T-helper 2 cell treated with Interferon-gamma antibody and Interleukin-4, amounts not matched to agents 5 μg/mL and 100 μg/mL, for 36 hours (primary cell): ENCODE results near the gene LCP1.

ENCODE experiments used
- DNase-seq: peaks from one replicate; pipeline ENCODE4 v3.0.0; 2021; ENCODE audit warnings: low spot score
- H3K27ac Mint-ChIP-seq: one replicate; pipeline ENCODE4 v1.8.0; 2021; ENCODE audit warnings: mild to moderate bottlenecking, mixed read lengths
- H3K27me3 Mint-ChIP-seq: one replicate; pipeline ENCODE4 v1.8.0; 2021; ENCODE audit warnings: low read depth, mixed read lengths
- H3K36me3 Mint-ChIP-seq: one replicate; pipeline ENCODE4 v1.8.0; 2021; ENCODE audit warnings: low read depth, mixed read lengths
- H3K4me1 Mint-ChIP-seq: one replicate; pipeline ENCODE4 v1.8.0; 2021; ENCODE audit warnings: low read depth, mixed read lengths
- H3K4me3 Mint-ChIP-seq: one replicate; pipeline ENCODE4 v1.8.0; 2022; ENCODE audit warnings: mild to moderate bottlenecking, moderate library complexity, mixed read lengths
- H3K9me3 Mint-ChIP-seq: one replicate; pipeline ENCODE4 v1.8.0; 2021; ENCODE audit warnings: mixed read lengths

LCP1 gene

DNA sequence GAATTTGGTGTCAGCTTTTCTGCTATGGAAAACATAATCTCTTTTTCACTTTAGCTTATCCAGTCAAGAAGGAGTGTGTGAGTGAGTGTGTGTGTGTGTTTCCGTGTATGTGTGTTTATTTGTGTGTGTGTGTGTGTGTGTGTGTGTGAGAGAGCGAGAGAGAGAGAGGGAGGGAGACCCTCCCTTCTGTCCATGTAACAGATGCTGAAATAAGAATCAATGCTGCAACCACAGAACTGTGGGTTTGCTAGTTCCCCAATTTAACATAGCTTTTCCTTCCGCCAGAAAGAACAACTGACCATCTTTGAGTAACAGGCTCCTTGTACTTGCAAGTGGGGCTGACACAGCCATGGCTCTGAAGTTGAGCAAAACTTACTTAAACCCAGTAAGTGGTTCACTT is 5.2 kb downstream of the LCP1 start:
- no peak for DNase-seq
- Mint-ChIP-seq H3K9me3 (no peaks in the 10 kb centered on the region), H3K27me3 (no peaks in the 10 kb centered on the region), H3K27ac (peak overlapping the region; percentile 80), H3K4me1 (peaks cover 61% of the 10 kb centered on the region), H3K4me3 (peak overlapping the region; percentile 95), H3K36me3 (peaks cover 78% of the 10 kb centered on the region)

- DNase-seq = peak; percentile 55
- Mint-ChIP-seq H3K36me3 (peaks cover 80% of the 10 kb centered on the region), H3K27me3 (no peaks in the 10 kb centered on the region), H3K27ac (peak overlapping the region; percentile 93), H3K4me3 (peak overlapping the region; percentile 95), H3K4me1 (peaks cover 87% of the 10 kb centered on the region), H3K9me3 (no peaks in the 10 kb centered on the region)
Measured at GRCh38 chr13:46173656-46174055, 8.3 kb downstream of the LCP1 start.

GRCh38 chr13:46172531-46172991 is 9.4 kb downstream of the LCP1 start:
- H3K4me3 Mint-ChIP-seq = peak overlapping the region; percentile 95
- H3K9me3 Mint-ChIP-seq = no peaks in the 10 kb centered on the region
- DNase-seq = peak; percentile 46
- peak overlapping the region; percentile 93 for H3K27ac Mint-ChIP-seq
- peaks cover 91% of the 10 kb centered on the region for H3K4me1 Mint-ChIP-seq
- peaks cover 81% of the 10 kb centered on the region for H3K36me3 Mint-ChIP-seq
- H3K27me3 Mint-ChIP-seq = no peaks in the 10 kb centered on the region

DNA sequence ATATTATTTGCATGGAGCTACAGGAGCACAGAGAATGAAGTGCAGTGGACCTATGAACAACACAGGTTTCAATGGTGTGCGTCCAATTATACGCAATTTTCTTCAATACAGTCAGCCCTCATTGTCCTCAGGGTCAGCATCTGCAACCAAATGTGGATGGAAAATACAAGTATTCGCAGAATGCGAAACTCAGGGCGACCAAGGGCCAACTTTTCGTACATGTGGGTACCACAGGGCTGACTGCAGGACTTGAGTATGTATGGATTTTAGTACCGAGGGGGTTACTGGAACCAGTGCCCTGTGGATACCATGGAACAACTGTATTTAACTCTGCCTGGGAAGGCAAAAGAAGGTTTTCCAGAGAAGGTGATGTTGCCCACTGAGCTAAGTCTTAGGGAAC is 10.2 kb downstream of the LCP1 start:
- H3K27me3 Mint-ChIP-seq = no peaks in the 10 kb centered on the region
- peaks cover 92% of the 10 kb centered on the region for H3K4me1 Mint-ChIP-seq
- H3K36me3 Mint-ChIP-seq = peaks cover 80% of the 10 kb centered on the region
- peak overlapping the region; percentile 93 for H3K27ac Mint-ChIP-seq
- DNase-seq = no peak
- no peaks in the 10 kb centered on the region for H3K9me3 Mint-ChIP-seq
- peak overlapping the region; percentile 95 for H3K4me3 Mint-ChIP-seq

- Mint-ChIP-seq H3K4me3 (peak overlapping the region; percentile 95), H3K36me3 (peaks cover 79% of the 10 kb centered on the region), H3K27me3 (no peaks in the 10 kb centered on the region), H3K27ac (peak overlapping the region; percentile 93), H3K9me3 (no peaks in the 10 kb centered on the region), H3K4me1 (peaks cover 92% of the 10 kb centered on the region)
- no peak for DNase-seq
Measured at GRCh38 chr13:46171217-46171616, 10.8 kb downstream of the LCP1 start.

- peak overlapping the region; percentile 95 for H3K4me3 Mint-ChIP-seq
- no peaks in the 10 kb centered on the region for H3K9me3 Mint-ChIP-seq
- no peak for DNase-seq
- no peaks in the 10 kb centered on the region for H3K27me3 Mint-ChIP-seq
- peaks cover 92% of the 10 kb centered on the region for H3K4me1 Mint-ChIP-seq
- H3K36me3 Mint-ChIP-seq = peaks cover 79% of the 10 kb centered on the region
- H3K27ac Mint-ChIP-seq = peak overlapping the region; percentile 85
Measured at GRCh38 chr13:46170687-46171086, 11.3 kb downstream of the LCP1 start.

GRCh38 chr13:46170268-46170667 is 11.7 kb downstream of the LCP1 start:
- Mint-ChIP-seq H3K9me3 (no peaks in the 10 kb centered on the region), H3K4me1 (peaks cover 91% of the 10 kb centered on the region), H3K36me3 (peaks cover 77% of the 10 kb centered on the region), H3K4me3 (peak overlapping the region; percentile 95), H3K27me3 (no peaks in the 10 kb centered on the region), H3K27ac (peak overlapping the region; percentile 85)
- no peak for DNase-seq

- Mint-ChIP-seq H3K4me1 (peaks cover 88% of the 10 kb centered on the region), H3K36me3 (peaks cover 76% of the 10 kb centered on the region), H3K27me3 (no peaks in the 10 kb centered on the region), H3K27ac (peak overlapping the region; percentile 79), H3K4me3 (peak overlapping the region; percentile 95), H3K9me3 (no peaks in the 10 kb centered on the region)
- DNase-seq = no peak
Measured at GRCh38 chr13:46169758-46170157, 12.2 kb downstream of the LCP1 start.

DNA sequence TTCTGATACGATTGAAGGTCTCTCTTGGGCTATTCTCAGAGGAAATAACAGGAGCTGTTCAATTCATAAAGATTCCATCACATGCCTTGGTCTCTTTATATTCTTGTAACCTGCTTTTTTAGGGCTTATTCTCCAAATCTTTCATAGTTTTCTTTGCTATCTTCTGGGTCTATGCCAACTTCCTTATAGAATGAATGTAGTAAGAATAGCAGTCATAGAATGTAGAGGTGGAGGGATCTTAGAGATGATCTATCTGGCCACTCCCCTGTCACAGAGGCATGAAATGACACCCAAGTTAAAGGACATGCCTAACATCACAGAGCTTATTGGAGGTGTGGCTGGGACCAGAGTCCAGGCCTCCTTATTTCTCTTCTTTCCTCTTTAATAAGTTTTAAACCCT is 13.2 kb downstream of the LCP1 start:
- Mint-ChIP-seq H3K27ac (peak overlapping the region; percentile 79), H3K4me3 (peak overlapping the region; percentile 95), H3K9me3 (no peaks in the 10 kb centered on the region), H3K4me1 (peaks cover 87% of the 10 kb centered on the region), H3K27me3 (no peaks in the 10 kb centered on the region), H3K36me3 (peaks cover 78% of the 10 kb centered on the region)
- no peak for DNase-seq

DNA sequence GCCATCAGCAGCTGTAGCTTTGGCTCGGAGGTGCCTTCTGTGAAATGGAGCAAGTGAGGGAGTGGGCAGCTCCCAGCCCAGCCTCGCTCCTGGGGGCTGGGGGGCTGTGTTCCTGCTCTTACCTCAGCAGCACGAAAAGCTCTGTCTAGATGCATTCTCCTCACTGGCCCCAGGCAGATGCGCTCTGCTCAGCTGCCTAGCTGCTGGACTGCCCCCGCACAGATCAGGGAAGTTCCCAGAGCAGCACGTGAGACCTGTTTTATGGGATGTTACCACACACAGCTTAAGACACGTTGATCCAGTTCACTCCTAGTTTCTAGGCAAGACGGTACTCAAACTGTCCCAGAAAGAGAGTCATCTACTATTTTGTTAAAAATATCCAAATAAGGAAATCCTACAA is 13.6 kb downstream of the LCP1 start:
- DNase-seq = peak; percentile 59
- no peaks in the 10 kb centered on the region for H3K27me3 Mint-ChIP-seq
- H3K4me1 Mint-ChIP-seq = peaks cover 83% of the 10 kb centered on the region
- peak overlapping the region; percentile 95 for H3K4me3 Mint-ChIP-seq
- H3K9me3 Mint-ChIP-seq = no peaks in the 10 kb centered on the region
- peak overlapping the region; percentile 79 for H3K27ac Mint-ChIP-seq
- H3K36me3 Mint-ChIP-seq = peaks cover 76% of the 10 kb centered on the region

- no peaks in the 10 kb centered on the region for H3K27me3 Mint-ChIP-seq
- DNase-seq = no peak
- H3K36me3 Mint-ChIP-seq = peaks cover 71% of the 10 kb centered on the region
- H3K4me1 Mint-ChIP-seq = peaks cover 71% of the 10 kb centered on the region
- H3K4me3 Mint-ChIP-seq = peak overlapping the region; percentile 95
- H3K9me3 Mint-ChIP-seq = no peaks in the 10 kb centered on the region
- peak overlapping the region; percentile 80 for H3K27ac Mint-ChIP-seq
Measured at GRCh38 chr13:46166947-46167610, 14.9 kb downstream of the LCP1 start.

- Mint-ChIP-seq H3K4me3 (peak overlapping the region; percentile 62), H3K4me1 (peaks cover 72% of the 10 kb centered on the region)
Measured at GRCh38 chr13:46166224-46166584, 15.8 kb downstream of the LCP1 start.

DNA sequence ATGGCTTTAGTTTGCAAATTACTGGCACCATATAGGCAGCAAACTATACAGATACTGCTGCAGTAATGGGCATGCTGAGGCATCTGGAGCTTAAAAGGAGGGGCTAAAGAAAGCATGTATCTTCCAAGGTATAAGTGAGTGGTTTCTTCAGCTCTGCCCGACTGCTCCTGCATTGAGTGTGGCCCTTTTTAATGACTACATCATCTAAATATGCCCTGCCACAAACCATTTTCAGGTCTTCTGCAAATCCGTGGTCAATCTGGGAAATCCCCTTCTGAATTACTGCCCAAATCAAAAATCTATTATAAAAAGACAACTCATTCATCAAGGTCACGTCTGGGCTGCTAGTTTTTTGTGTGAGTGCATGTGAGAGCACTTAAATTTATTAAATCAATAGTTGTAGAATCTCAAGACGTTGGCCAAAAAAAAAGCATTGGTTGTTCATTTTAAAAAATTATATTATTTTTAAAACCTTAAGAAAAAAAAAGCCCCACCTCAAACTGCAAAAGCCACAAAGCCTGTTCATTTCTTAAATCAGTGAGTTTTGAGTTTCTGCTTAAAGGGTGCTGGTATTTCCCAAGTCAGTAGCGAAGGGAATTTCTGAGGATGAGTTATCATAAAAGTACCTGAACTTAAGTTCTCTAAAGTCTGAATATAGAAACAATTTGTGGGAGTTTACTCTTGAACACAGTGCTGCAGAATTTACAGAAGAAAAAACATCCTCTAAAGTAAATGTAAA is 16.3 kb downstream of the LCP1 start:
- peaks cover 68% of the 10 kb centered on the region for H3K4me1 Mint-ChIP-seq
- H3K9me3 Mint-ChIP-seq = no peaks in the 10 kb centered on the region
- no peaks in the 10 kb centered on the region for H3K27me3 Mint-ChIP-seq
- peak overlapping the region; percentile 74 for H3K27ac Mint-ChIP-seq
- H3K4me3 Mint-ChIP-seq = peak overlapping the region; percentile 62
- peak; percentile 65 for DNase-seq
- peaks cover 72% of the 10 kb centered on the region for H3K36me3 Mint-ChIP-seq

More at GRCh38 chr13:46166224-46166584, 15.8 kb downstream of the LCP1 start:
- Mint-ChIP-seq H3K27ac (peak overlapping the region; percentile 74), H3K27me3 (no peaks in the 10 kb centered on the region), H3K36me3 (peaks cover 77% of the 10 kb centered on the region), H3K9me3 (no peaks in the 10 kb centered on the region)
- DNase-seq = no peak

DNA sequence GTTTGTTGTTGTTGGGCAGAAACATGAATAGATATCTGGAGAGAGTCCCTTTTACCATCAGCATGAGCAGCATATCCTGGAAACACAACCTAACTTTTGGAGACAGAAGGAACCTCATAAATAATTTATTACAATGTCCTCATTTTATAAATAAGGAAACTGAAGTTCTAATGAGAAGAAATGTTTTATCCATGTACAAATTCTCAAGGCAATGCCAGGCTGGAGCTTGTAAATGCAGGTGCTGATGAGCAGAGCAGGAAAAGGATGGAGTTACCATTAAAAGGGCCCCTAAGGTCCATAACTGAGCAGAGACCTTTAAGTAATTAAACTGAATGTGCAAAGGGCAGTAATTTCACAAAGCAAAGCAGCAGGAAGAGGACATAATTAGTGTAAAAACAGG is 17.3 kb downstream of the LCP1 start:
- peaks cover 72% of the 10 kb centered on the region for H3K36me3 Mint-ChIP-seq
- peak overlapping the region; percentile 78 for H3K27ac Mint-ChIP-seq
- no peak for DNase-seq
- no peaks in the 10 kb centered on the region for H3K9me3 Mint-ChIP-seq
- H3K4me3 Mint-ChIP-seq = peak overlapping the region; percentile 20
- no peaks in the 10 kb centered on the region for H3K27me3 Mint-ChIP-seq
- peaks cover 67% of the 10 kb centered on the region for H3K4me1 Mint-ChIP-seq
